ENCODE data around the gene GFM1. TPM values are rescaled to one million over a fixed set of nuclear protein-coding genes. Genes with fewer than 3 reads are reported as not detected.

The GFM1 gene
- 10 to 100 TPM in 2 of 3 donors, 1 to 10 TPM in 1; 9.6 to 31.2 (median 10.8) TPM for polyA plus RNA-seq

DNA sequence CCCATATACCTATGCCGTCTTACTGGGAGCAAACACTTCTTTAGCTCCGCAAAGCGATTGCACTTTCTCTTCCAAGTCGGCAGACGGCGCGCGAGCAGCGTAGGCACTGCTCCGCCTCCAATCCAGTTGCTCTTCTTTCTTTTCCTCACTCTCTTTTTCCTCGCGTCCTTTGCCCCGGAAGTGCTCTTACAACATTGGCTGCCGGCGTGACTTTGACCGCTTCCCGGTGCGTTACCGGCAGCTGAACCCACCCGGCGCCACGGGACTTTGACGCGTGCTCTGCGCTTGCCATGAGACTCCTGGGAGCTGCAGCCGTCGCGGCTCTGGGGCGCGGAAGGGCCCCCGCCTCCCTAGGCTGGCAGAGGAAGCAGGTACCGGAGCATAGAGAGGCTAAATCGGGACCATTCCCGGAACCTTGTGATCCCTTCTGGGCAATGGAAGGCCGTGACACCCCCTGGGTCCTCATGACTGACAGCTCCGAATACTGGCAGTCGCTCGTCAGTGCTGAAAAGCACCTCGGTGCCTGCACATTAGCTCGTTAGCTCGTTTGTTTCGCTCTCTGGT, at the start of gene GFM1:
Gene GFM1, plus strand, starts transcription at position 183 of the 564 bp plus-strand sequence. Its CDS starts 108 bp downstream, at position 291.
- H3K27ac ChIP-seq (ENCODE audit: low read depth, low read length), result peak within 1 kb of the TSS; percentile 60
- 0% methylated on average over 42 of the region's 42 CpGs for WGBS, 3 donors

DNA sequence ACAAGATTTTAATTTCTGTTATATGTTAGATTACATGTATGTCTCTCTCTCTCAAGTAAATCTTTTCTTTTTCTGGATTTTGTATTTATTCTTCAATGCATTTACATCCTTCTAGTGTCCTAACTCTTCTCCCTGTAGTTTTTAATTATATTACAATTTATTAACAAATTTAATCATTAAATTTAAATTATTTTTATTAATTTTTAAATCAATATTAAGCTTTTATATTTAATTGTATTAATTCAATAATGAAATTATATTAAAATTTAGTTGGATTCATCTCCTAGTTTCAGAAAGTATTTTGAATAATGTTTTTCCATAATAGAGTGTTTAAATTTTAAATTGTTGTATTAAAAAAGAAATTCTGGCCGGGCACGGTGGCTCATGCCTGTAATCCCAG, 43.5 kb upstream of the GFM1 start:
- WGBS, 3 donors, result 94 to 98% (median 95%) methylated on average over 2 of the region's 2 CpGs
- no peak overlapping the region for H3K27ac ChIP-seq (ENCODE audit: low read depth, low read length)

DNA sequence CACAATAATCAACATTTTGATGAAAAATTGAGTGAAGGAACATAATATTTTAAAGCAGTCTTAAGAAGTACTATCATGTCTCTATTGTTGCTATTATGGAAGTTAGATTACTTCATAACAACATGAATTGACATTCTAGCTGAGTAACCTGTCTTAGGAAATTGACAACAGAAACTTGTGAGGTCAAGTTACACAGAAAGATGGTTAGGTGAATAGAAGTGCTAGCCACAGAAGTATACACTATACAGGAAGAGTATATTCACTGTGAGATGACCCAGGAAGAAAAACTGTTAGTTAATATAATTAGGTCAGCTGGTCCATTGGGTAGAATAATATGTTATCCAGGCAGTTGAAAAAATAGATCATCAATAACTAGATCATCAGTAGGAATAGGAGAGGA, 42.1 kb upstream of the GFM1 start:
- no peak overlapping the region for H3K27ac ChIP-seq (ENCODE audit: low read depth, low read length)

DNA sequence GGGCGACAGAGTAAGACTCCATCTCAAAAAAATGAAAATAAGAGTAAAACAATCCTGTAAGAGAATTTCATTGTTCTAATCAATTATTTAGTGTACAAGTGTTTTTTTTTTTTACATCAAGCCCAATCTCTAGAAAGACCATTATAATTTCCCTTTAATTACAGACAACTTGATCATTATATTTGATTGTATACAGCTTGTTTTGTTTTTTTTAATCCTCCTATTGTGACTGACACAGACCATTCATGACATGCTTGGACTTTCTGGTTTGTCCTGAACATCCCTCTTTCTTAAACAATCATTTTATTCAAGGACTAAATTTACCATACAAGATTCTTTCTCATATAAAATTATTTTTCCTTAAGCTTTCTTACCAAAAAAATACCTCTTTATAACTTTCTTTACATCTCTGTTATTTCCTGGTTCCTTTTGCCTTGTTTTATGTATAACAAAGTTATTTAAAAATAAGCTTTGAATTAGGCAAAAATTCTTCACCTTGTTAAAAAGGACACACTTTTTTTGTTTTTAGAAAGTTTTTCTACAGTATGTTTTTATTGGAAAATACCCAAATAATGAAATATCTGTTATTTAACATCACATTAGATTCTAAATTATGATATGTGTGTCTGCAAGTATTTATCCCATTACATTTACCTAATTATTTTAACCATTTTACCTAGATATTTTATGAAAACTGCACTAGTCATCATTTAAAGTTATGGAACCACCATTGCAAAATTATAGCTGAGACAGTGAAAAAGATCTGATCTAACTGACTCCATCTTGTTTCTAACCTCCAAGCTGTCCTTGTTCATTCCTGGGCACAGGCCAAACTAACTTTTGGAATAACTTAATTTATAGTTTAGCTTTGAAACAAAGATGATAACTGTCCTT, 26.1 kb upstream of the GFM1 start:
- no peak overlapping the region for H3K27ac ChIP-seq (ENCODE audit: low read depth, low read length)
- 32 to 62% (median 60%) methylated on average over 1 of the region's 1 CpG for WGBS, 3 donors

DNA sequence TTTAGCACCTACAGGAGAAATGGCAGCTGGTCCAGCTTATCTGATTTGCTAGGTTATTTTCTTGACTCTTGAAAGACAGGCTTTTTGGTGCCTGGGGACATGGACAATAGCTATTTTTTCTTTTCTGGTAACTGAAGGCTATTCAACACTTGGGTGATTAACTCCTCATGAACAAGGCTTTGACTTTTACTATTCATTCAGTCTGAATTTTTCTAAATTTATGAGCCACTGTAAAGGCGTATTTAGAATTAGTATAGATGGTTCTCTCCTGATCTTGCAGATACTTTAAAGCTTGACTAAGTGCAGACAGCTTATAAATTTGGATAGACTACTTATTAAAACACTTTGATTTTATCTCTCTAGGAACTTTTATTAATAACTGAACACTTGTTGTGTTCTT, 18.4 kb upstream of the GFM1 start:
- no peak overlapping the region for H3K27ac ChIP-seq (ENCODE audit: low read depth, low read length)
- WGBS, 3 donors, result 0 to 83% (median 48%) methylated on average over 1 of the region's 1 CpG

DNA sequence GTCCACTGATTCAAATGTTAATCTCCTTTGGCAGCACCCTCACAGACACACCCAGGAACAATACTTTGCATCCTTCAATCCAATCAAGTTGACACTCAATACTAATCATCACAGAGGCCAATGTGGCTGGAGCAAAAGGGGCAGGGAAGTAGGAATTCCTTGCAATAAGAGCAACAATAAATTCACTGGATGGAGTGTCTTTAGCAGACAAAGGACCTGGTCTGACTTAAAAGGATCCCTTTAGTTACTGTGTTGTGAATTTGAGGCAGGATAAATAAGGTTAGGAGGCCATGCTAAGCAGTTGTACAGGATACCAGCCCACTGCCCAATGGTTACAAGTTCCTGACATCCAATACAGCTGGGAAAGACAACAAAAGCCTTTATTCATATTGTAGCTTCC, 12.3 kb upstream of the GFM1 start:
- H3K27ac ChIP-seq (ENCODE audit: low read depth, low read length), result no peak overlapping the region

DNA sequence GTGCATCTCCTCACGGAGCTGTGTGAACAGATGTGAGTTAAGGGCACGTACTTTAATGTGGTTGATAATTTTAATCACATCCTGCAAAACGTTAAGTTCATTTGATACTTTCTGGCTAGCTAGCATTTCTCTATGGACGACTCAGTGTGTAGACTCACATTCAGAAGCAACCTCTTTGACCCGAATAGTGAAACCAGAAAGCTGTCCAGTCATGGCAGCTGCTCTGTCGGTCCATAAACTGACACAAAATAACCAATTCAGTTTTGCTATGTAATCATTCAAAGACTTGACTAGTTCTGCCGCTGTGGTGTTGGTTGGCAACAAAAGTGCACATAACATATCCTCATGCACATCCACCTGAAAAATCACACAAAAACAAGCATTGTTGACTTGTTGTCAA, 3.7 kb upstream of the GFM1 start:
- WGBS, 3 donors, result 77 to 87% (median 82%) methylated on average over 7 of the region's 7 CpGs
- no peak overlapping the region for H3K27ac ChIP-seq (ENCODE audit: low read depth, low read length)

DNA sequence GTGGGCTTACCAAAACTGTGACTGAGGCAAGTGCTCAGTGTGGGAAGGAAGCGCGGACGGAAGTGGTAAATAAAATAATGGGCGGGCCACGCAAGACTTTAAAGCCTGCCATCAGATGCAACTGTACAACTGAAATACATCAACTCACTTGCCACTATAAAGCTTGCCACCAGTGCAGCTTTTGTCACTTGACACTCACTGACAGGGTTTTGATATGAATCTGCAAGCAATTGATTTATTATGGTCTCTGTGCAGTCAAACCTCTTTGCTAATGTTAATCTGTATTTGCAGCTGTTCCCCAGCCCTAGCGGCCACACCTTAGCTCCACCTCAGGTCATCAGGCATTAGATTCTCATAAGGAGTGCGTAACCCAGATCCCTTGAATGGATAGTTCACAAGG, 2.3 kb upstream of the GFM1 start:
- no peak overlapping the region for H3K27ac ChIP-seq (ENCODE audit: low read depth, low read length)
- 86 to 93% (median 90%) methylated on average over 7 of the region's 7 CpGs for WGBS, 3 donors

DNA sequence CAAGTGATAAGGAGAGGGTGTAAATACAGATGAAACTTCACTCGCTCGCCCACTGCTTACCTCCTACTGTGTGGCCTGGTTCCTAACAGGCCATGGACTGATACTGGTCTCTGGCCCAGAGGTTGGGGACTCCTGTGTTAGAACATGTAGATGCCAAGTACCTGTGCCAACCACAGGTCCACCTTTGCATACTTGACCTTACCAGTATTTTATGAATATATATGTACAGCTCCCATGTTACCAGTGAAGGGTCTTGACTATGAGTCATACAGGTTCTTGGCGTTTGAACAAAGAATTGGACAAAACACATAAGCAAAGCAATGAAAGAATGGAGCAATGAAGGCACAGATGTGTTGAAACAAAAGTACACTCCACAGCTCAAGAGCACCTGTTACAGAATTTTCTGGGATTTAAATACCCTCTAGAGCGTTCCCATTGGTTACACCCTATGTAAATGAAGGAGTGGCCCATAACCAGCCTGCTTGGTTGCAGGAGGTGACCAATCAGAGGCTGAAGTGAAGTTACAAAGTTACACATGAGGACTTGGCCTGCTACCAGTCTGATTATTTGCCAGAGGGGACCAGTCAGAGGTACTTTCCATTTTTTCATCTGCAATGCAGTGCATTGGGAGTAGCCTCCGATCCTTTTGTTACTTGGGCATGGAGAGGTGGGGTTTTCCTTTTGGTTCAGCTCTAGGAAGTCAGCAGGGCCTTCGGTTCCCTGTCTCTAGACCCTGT, 1.7 kb upstream of the GFM1 start:
- 77 to 90% (median 86%) methylated on average over 6 of the region's 6 CpGs for WGBS, 3 donors
- H3K27ac ChIP-seq (ENCODE audit: low read depth, low read length), result no peak overlapping the region

DNA sequence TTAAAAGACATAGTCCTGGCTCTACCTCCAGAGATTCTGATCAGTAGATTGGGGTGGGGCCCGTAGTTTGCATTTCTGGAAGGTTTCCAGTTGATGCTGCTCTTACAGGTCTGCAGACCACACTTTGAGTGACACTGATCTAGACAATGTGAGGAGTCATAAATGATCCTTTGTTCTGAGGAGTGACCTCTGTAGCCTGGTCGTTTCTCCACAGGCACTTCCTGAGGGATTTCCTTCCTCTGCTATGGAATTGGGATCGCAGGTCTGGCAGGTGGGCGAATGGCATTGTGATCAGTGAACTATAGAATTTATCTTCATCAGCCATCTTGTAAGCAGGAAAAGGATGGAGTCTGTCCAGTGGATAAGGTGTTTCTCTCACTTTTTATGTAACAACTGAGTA, 5.5 kb downstream of the GFM1 start:
- 59 to 70% (median 66%) methylated on average over 4 of the region's 4 CpGs for WGBS, 3 donors
- no peak overlapping the region for H3K27ac ChIP-seq (ENCODE audit: low read depth, low read length)

DNA sequence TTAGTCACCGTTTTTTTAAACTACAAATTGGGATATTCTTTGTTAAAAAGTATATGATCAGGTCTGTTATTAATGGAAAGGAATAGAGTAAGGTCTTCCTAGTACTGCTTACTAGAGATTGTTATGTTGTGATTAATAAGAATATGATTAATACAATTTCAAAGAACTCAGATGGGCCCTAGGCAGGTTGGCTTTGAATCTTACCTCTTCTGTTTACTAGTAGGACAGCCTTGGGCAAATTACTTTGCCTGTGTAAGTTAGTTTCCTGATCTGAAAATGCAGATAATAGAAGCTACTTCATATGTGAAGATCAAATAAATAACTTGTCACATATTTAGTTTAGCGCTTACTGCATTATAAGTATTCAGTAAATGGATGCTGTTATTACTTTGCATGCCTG, 6.9 kb downstream of the GFM1 start:
- H3K27ac ChIP-seq (ENCODE audit: low read depth, low read length), result no peak overlapping the region
- 91 to 95% (median 95%) methylated on average over 2 of the region's 2 CpGs for WGBS, 3 donors

DNA sequence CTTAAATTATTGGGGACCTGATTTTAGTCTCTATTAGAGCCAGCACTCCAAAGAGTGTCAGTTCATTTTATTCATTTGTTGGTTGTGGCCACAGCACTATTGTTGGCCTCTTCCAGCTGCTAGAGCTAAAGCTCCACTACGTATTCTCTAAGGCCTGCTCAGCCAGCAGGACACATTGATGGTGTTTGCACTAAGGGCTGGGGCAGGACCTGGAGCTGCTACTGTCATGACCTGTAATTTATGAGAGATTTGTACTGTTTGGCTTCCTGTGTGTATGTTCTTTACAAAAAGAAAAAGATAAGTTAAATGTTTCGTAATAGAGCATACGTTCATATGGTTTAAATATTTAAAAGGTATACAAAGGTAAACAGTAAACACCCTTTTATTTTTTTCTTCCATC, 8.1 kb downstream of the GFM1 start:
- 79 to 85% (median 82%) methylated on average over 3 of the region's 3 CpGs for WGBS, 3 donors
- H3K27ac ChIP-seq (ENCODE audit: low read depth, low read length), result no peak overlapping the region

DNA sequence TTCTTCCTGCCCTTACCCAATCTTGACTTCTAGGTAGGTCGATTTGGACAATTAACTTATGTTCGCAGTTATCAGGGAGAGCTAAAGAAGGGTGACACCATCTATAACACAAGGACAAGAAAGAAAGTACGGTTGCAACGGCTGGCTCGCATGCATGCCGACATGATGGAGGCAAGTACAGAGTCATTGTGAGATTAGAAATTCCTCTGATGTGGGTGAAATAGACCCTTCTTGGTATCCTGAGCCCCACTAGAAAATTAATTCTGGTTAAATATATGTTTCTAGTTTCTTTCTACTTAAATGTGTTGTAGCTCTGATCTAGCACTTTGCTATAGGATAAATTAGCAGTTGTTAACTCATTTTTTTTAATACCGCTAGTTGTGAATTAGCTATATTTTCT, 14.6 kb downstream of the GFM1 start:
- 89 to 94% (median 93%) methylated on average over 7 of the region's 7 CpGs for WGBS, 3 donors
- no peak overlapping the region for H3K27ac ChIP-seq (ENCODE audit: low read depth, low read length)

DNA sequence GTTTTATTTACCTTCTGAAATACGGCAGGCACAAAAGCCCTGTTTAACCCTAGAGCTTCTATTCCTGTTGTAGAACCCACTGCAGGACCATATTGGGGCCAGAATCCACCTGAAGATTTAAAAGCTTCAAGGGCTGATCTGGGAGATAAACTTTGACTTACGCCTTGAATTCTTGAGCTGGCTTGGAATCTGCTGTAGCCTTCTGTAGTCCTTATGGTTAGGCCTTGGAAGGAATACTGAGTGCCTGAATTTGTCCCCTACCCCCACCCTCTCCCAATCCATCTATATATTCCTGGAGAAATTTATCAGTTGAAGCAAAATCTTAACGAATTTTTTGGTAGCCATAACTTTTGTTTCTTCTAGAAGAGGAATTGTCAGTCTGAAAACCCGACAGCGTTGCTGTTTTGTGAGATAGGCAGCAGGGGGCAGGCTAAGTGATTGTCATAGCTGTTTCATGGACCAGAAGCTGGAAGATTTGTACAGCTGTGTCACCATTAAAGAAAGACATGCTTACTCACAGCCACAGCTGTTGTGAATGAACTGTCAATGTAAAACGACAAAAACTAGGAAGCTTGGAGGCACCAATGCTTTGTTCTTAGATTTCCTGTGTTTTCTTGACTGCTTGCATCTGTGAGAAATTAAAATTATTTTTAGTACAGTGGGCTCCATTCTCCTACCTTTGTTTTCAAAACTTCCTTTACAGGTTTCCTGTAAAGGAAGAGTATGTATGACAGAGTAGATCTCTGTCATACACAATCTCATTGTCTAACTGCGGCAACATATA, 15.3 kb downstream of the GFM1 start:
- 37 to 47% (median 40%) methylated on average over 7 of the region's 7 CpGs for WGBS, 3 donors
- no peak overlapping the region for H3K27ac ChIP-seq (ENCODE audit: low read depth, low read length)

DNA sequence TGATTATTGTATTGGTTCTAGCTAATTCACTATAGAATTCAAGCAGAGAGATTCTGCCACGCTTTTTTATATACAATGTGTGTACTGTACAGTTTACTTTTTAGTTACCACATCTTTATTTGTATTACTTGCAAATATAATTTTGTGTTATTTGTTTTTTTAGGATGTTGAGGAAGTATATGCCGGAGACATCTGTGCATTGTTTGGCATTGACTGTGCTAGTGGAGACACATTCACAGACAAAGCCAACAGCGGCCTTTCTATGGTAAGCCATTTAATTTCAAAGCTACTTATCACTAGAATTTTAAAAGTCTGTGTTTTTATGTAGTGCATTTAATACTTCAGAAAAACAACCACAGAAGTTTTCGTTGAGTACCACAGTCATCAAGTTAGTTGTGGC, 16.4 kb downstream of the GFM1 start:
- WGBS, 3 donors, result 80 to 93% (median 84%) methylated on average over 4 of the region's 4 CpGs

DNA sequence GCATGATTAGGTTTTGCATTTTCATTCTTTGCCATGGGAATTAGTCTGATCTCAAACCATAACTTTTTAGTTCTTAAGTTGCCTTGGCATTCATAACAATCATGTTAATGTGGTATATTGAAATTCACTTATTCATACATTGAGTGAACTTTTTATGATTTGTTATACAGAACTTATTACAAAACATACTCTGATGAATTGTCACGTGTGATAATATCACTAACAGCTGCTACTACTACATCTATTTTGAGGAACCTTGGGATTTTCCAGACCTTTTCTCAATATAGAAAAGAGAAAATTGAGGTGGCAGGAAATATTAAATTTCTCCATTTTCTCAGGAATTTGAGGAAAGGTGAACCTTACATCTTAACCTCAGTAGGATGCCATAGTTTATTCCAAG, 18.9 kb downstream of the GFM1 start:
- 72 to 88% (median 84%) methylated on average over 1 of the region's 1 CpG for WGBS, 3 donors
- H3K27ac ChIP-seq (ENCODE audit: low read depth, low read length), result no peak overlapping the region

More for the DNA sequence above, 16.4 kb downstream of the GFM1 start:
- no peak overlapping the region for H3K27ac ChIP-seq (ENCODE audit: low read depth, low read length)

DNA sequence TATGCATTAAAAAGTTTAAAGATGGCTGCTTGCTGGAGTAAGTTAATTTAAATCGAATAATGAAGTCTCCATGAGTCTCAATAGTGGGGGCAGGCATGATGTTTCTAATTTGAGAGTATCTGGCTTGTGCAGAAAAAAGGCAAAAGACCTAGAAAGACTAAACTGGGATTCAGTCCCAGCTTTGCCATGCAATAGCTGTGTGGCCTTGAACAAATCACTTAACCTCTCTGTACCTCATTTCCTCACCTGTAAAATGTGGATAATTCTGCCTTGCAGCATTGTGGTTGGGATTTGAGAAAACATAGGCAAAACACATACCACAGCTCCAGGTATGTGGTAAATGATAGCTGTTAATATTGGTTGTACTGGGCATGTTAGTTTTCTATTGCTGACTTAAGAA, 19.5 kb downstream of the GFM1 start:
- H3K27ac ChIP-seq (ENCODE audit: low read depth, low read length), result no peak overlapping the region
- 92 to 99% (median 95%) methylated on average over 1 of the region's 1 CpG for WGBS, 3 donors

DNA sequence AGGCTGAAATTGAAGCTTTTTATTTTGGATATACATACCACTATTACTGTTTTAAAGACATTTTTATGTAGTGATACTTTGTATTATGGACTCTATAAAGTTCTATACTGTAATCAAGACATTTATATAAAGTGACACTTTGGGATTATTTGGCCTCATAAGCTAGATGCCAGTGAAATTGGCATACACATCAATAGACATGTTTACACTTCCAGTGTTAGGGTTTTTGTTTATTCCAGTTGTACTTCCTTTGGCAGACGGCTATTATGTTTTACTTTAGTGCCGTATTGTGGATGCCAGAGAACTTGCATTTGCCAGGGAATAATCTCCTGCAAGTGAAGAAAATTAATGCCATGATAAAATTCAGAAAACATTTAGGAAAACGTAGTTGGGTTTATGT, 22.1 kb downstream of the GFM1 start:
- H3K27ac ChIP-seq (ENCODE audit: low read depth, low read length), result no peak overlapping the region

DNA sequence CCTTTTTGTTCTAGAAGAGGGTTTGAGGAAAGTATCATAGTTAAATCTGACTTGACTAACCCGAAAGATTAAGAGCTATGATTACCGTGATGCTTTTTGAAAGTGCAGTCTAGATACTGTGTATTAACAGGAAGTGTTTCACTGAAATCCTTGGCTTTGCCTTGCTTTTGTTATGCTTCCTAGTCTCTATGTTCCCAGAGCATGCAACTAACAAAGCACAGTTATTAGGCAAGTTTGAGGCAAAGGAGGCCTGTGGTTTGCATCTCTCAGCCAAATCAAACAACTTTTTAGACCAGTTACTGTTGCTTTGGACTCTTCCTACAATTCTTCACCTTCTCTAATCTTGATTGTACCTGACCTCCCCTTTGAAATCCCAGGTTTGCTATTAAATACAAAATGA, 24.2 kb downstream of the GFM1 start:
- H3K27ac ChIP-seq (ENCODE audit: low read depth, low read length), result no peak overlapping the region
- WGBS, 3 donors, result 68 to 88% (median 73%) methylated on average over 2 of the region's 2 CpGs

More for the DNA sequence above, 22.1 kb downstream of the GFM1 start:
- 67 to 82% (median 76%) methylated on average over 3 of the region's 3 CpGs for WGBS, 3 donors

All from adipose tissue (tissue), 3 donors.